ENCODE measurements around the gene SULT1C2.

DNA sequence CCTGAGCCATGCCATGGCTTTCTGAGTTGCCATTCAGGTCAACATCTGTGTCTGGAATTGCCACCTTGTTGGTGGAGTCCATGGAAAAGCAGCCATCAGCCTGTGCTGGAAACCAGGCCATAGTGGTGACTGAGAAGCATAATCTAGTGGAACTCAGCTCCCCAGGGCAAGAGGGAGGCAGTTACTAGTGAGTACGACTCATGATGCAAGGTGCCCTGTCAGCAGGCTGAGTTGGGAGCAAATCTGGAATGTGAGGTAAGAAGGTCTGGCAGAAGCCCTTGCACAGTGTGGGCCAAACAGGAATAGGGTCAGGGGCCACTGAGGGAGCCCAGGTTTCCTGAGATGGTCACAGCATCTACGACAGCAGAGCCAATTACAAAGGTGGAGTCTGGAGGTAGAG, 37.1 kb downstream of the SULT1C2 start:
- TF ChIP-seq, protein P1, sequence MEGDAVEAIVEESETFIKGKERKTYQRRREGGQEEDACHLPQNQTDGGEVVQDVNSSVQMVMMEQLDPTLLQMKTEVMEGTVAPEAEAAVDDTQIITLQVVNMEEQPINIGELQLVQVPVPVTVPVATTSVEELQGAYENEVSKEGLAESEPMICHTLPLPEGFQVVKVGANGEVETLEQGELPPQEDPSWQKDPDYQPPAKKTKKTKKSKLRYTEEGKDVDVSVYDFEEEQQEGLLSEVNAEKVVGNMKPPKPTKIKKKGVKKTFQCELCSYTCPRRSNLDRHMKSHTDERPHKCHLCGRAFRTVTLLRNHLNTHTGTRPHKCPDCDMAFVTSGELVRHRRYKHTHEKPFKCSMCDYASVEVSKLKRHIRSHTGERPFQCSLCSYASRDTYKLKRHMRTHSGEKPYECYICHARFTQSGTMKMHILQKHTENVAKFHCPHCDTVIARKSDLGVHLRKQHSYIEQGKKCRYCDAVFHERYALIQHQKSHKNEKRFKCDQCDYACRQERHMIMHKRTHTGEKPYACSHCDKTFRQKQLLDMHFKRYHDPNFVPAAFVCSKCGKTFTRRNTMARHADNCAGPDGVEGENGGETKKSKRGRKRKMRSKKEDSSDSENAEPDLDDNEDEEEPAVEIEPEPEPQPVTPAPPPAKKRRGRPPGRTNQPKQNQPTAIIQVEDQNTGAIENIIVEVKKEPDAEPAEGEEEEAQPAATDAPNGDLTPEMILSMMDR (IDR thresholded peaks at IDR 0.05; ENCODE audit: poor library complexity) = no peak
- TF ChIP-seq EZH2 (IDR thresholded peaks at IDR 0.05; ENCODE audit: borderline replicate concordance) = no peak

All from hepatocyte (in vitro differentiated cells).